K562 (cell line): ENCODE data around the gene TMEM72.

Source experiments
- BRF2 ChIP-seq: IDR thresholded peaks from 3 replicates; pipeline ENCODE4 v1.6.1; 2011; ENCODE audit warnings: borderline replicate concordance, mild to moderate bottlenecking; ENCODE audit not compliant: insufficient read length, insufficient read depth
- CUX1 ChIP-seq: fragments of 200-800 bp; sonication (Bioruptor generic); IDR thresholded peaks from 2 replicates; pipeline ENCODE4 v1.6.1; 2016; ENCODE audit warnings: missing genetic modification characterization, missing compliant biosample characterization
- GATA2 ChIP-seq: sonication (generic); formaldehyde crosslinking; IDR thresholded peaks from 2 replicates; pipeline ENCODE4 v1.4.0; 2020; ENCODE audit warnings: mild to moderate bottlenecking, missing genetic modification reagents
- MTF1 ChIP-seq: fragments of 250-450 bp; sonication (Bioruptor Pico); IDR thresholded peaks from 2 replicates; pipeline ENCODE4 v1.9.0; 2021; ENCODE audit warnings: moderate library complexity, mild to moderate bottlenecking, inconsistent platforms, borderline replicate concordance
- MYBL2 ChIP-seq, 2 experiments: fragments of 450-650 bp in 1 of 2; sonication (generic) in 1 of 2; formaldehyde crosslinking in 1 of 2; IDR thresholded peaks; 2 replicates each; pipeline versions ENCODE4 v1.6.1 to v1.8.1; 2017 to 2022; ENCODE audit warnings: borderline replicate concordance in 1 of 2, inconsistent platforms in 1 of 2, low read depth in 1 of 2, mild to moderate bottlenecking in 1 of 2, missing genetic modification reagents in 1 of 2, moderate library complexity in 1 of 2
- PTBP1 ChIP-seq: fragments of 200-400 bp; formaldehyde crosslinking; IDR thresholded peaks from 2 replicates; pipeline ENCODE4 v1.6.1; 2017; ENCODE audit warnings: low read depth, low read length
- RAD21 ChIP-seq, 2 experiments: fragments of 250-450 bp in 1 of 2; fragments of 450-650 bp in 1 of 2; sonication (Bioruptor Pico) in 1 of 2; formaldehyde crosslinking in 1 of 2; IDR thresholded peaks in 1 of 2; conservative IDR thresholded peaks in 1 of 2; 2 replicates each; pipeline versions ENCODE4 v1.4.0 to v1.8.0; 2020 to 2022; ENCODE audit warnings: mild to moderate bottlenecking in 2 of 2, moderate library complexity in 1 of 2
- ZNF146 ChIP-seq: IDR thresholded peaks from one replicate; pipeline ENCODE4 v1.6.1; 2018; ENCODE audit warnings: missing compliant biosample characterization; ENCODE audit not compliant: unreplicated experiment

GRCh38 chr10:44984671-44985101 is 73.5 kb downstream of the TMEM72 start:
- TF ChIP-seq PTBP1 (no peak), MYBL2 (IDR thresholded peaks at IDR 0.05; ENCODE audit: low read depth) (no peak), MYBL2 (CRISPR knock-in tag; IDR thresholded peaks at IDR 0.05; ENCODE audit: borderline replicate concordance) (no peak), MTF1 (CRISPR knock-in tag) (no peak), BRF2 (no peak), GATA2 (CRISPR knock-in tag) (no peak), RAD21 (CRISPR knock-in tag; conservative IDR thresholded peaks at IDR 0.05 in 1 of 2, IDR thresholded peaks at IDR 0.05 in 1 of 2) (no peak), ZNF146 (no peak), CUX1 (no peak)
